ENCODE results near the gene SLPI.

SLPI gene

DNA sequence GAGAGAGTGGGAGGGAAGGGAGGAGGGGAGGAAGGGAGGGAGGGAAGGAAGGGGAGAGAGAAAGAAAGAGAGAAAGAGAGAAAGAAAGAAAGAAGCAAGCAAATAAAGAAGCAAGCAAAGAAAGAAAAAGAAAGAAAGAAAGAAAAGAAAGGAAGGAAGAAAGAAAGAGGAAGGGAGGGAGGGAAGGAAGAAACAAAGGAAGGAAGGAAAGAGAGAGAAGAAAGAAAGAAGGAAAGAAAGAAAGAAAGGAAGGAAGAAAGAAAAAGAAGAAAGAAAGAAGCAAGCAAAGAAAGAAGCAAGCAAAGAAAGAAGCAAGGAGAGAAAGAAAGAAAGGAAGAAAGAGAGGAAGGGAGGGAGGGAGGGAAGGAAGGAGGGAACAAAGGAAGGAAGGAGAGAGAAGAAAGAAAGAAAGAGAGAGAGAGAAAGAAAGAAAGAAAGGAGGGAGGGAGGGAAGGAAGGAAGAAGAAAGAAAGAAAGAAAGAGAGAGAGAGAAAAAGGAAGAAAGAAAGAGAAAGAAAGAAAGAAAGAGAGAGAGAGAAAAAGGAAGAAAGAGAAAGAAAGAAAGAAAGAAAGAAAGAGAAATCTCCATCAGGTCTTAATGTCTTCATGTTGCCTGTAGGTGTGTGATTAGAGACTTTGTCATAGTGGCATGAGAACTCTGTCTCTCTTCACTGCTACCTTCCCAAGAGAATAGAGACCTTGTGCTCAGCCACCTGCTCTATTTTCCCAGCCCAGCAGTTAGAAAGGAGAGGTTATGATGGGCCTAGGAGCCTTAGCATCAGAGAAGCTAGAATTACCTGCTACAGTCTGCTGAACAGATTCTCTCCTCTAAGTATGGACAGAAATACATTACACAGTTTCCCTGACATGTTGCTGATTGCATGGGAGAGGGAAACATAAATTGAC is 42.5 kb downstream of the SLPI start:
- no peak for DNase-seq

DNA sequence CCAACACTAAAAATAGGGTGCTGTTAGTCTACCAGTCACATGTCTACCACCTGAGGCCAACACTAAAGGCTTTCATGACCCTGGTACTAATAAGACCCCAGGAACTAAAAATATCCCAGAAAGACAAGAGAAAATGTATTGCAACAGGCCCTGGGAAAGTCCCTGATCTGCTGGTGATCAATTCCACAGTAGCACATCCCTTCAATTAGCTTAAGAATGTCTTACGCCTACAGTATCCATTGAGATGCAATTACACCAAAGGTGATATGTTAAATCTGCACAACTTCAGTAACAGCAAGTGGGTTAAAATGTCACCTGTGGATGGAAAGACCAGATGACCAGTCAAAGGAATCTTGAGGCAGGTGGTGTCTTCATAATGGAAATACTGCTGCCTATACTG is 44.4 kb downstream of the SLPI start:
- no peak for DNase-seq

DNA sequence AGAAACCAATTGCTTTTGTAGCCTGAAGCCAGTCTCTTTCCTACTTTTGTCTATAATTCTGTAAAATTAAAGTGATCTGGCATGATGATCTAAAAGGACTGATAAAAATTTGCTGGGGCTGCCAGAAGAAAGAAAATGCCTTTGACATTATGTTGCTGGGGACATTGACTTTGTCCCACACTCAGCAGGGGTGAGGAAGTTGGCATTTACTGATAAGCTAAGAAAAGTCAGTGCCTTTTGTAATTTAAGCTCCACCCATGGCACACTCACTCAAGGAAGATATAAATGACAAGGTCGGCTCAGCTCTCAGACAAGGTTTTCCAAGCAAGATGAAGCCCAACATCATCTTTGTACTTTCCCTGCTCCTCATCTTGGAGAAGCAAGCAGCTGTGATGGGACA is 47.6 kb downstream of the SLPI start, which contains the start of gene SEMG1:
Gene SEMG1 (plus strand): TSS at position 309 of the 400 bp plus-strand sequence. CDS start 21 bp downstream, at position 330.
- no peak for DNase-seq

Measured in activated CD4-positive, alpha-beta T cell treated with anti-CD3 and anti-CD28 coated beads, Interleukin-2, amount 50 U/mL, for 16 hours (primary cell).